IPS DF 19.7 (cell line): ENCODE data around the gene CA4.
"Not testable (repeated sequence)": the region's sequence is repeated elsewhere in the genome, so short reads cannot be mapped to it uniquely, and the experiment has no call there.

Experiments used
- DNase-seq: peaks from one replicate; pipeline ENCODE4 v3.0.0-alpha.2; 2013; ENCODE audit warnings: low read depth, low spot score

Gene CA4

DNA sequence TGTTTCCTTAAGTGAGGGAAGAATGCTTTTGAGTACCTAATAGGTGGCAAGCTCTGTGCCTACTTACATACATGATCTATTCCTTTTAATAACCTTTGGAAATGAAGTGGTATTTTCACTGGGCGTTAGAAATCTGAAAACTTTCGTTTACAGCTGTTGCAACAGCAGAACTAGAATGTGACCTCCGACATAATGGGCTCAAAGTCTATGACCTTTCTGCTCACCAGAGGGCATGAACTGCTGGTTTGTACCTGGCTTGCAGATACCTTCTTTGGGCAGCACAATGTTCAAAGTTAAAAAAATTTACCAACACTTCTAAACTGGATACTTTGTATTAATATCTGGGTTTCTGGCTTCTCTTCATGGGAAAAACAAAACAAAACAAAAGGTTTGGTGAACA lies 24.3 kb downstream of the CA4 start:
- no peak for DNase-seq

DNA sequence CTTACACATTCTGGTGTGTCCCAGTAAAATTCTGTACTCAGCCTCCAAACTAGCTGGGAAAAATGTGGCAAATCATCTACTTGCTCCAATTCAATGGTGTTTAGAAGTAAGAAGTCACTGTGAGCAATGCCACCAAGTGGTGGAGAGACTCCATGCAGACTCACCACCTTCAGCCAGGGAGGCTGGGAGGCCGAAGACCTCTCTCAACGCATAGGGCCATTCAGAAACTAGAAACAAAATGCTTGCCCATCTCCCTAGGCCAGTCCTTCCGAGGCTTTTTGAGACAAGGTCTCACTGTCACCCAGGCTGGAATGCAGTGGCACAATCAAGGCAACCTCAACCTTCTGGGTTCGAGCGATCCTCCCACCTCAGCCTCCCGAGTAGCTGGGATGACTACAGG lies 25.0 kb downstream of the CA4 start:
- not testable (repeated sequence) for DNase-seq

DNA sequence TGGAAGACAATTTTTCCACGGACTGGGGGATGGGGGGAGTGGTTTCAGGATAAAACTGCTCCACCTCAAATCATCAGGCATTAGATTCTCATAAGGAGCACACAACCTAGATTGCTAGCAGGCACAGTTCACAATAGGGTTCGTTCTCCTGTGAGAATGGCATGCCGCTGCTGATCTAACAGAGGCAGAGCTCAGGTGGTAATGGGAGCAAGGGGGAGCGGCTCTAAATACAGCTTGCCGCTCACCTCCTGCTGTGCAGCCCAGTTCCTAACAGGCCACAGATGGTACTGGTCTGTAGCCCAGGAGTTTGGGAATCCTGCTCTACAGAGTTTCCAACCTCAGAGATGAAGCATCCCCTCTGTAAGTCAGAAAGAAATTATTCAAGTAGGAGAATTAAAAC lies 27.0 kb downstream of the CA4 start:
- DNase-seq: not testable (repeated sequence)

DNA sequence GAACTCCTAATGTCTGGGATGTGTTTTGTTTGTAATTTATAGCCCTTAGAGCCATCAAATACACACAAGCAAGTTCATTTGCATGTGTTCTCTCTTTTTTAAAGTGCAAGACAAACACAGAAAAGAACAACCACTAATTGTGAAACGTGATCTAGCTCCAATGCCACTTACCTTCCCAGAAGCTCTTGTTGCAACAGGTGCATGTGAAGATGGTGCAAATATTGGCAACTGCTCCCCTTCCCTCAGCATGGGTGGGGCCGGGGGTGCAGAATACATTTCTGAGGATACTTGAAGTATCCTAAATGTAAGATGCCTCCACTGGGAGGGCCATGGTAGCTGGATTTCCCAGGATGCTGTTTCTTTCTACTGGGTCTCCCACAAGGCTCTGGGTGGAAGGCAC lies 28.4 kb downstream of the CA4 start:
- DNase-seq: not testable (repeated sequence)

DNA sequence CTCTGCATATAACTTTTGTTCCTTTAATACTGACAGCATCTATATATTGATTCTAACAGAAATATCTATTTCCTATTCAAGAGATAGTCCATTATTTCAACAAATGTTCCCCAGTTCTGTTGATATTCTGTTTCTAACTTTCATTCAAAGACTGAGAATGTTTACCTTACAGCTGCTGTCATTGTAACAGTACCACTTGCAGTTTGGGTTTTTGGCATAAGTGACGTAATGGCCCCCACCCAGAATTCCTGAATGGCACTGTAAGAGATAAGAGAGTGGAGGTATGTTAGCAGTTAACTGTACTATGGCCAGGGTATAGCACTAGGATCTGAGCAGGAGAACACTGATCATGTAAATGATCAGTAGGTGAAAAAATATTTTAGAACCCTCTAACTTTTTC lies 30.6 kb downstream of the CA4 start:
- DNase-seq: not testable (repeated sequence)

DNA sequence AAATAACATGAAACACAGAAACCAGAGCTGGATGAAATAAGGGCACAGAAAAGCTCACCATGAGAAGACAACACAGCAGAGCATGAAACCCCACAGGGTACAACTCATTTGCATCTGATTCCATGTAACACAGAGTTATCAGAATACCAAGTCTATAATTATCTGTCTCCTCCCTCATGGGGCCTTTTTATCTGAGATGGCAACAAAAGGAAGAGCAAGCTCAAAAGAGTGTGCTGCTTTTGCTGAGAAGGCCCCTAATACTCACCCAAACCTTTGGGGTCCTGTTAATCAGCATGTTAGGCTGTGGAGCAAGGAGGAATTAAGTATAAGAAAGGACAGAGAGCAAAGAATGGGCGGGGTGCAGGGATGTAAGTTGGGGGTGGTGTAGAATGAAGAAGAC lies 36.6 kb downstream of the CA4 start:
- DNase-seq: not testable (repeated sequence)

DNA sequence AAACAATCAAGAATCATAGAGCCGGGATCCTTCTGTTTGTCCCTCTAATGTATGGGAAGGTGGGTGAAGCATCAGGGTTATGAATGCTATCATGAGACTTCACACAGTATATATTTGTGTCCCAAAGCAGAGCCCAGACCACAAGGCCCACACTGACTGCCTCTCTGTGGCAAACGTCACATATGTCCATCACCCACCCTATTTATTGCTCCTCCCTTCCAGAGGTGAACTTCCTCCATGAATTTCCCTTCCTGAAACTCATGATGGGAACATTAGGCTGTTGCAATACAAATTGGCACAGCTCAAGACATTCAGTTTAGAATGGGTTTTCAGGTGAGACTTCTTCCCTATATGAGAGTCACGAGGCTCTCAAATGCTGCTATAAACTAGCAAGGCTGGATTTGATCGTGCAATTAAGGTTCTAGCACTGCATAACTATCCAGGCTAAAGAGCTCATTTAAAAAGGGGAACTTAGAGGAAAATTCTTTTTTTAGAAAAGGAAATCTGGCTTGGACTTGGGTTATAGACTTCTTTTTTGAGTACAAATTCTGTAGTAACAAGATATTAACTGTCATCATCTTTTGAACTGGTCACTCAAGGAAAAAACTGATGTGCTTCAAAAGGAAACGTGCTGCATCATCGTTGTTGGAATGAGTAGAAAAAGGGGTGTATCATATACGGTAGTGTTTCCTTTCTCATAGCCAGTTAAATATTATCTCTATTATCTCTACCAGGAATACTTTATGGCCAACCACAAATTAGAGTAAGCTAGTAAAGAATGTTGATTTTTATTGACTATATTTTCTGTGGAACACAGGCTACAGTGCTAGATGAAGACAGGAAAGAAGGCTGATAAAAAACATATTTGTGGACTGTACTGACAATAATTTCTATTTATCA lies 37.3 kb downstream of the CA4 start:
- not testable (repeated sequence) for DNase-seq

DNA sequence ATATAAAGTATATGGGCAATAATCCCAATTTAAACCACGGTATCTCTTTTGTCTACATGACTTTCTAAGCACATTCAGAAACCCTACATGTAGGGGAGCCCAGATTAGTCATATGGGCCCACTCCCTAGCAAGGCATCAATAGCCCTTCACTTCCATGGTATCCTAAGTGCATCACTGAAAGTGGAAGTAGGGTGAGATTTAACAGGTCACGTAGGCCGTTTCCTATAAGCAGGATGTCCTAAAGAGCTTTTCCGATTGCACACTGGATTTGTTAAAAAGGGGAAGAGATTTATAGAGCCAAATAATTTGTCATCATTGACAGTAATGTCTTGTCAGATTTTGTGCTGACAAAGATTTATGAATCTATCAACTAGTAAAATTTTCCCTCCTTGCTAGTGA lies 39.0 kb downstream of the CA4 start:
- no peak for DNase-seq

DNA sequence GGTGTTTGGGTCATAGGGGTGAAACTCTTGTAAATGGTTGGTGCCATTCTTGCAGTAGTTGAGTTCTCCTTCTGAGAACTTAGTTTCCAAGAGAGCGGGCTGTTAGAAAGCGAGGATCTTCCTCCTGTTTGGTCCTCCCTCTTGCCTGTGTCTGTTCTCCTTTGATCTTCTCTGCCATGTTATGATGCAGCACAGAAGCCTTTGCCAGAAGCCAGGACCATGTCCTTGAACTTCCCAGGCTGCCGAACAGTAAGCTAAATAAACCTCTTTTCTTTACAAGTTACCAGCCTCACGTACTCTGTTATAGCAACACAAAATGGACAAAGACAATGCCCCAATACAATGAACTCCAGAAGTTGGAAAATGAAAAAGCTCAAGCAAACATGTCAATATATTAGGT lies 40.3 kb downstream of the CA4 start:
- DNase-seq: not testable (repeated sequence)

DNA sequence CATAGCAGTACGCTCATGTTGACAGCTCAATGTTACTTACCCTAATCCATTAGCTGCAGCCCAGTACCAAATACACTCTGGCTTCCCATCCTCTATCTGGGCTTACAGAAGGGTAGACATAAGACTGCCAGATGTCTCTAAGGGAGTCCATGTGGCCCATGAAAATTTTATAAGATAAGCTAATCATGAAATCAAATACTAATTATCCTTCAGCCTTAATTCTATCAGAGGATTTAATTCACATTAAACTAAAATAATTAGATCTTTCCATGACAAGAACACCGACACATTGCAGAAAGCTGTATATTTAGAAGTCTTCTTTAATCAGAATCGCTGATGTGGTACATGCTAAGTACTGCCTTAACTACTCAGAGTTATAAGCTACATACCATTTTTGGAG lies 43.3 kb downstream of the CA4 start:
- DNase-seq: not testable (repeated sequence)

DNA sequence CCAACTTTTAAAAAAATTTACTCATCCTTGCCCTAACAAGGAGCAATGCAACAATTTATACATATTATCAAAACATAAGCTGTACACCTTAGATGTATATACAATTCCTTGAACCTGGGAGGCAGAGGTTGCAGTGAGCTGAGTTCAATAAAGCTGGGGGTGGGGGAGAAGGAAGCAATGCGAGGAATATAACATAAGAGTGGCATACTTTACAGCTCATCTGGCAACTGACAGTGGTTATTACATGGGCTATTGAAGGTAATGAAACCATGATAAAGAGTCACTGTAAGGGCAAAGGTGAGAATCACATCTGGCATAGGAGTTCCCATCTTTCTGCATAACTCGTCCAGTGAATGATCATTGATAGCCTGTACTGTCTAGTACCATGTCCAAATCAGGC lies 43.7 kb downstream of the CA4 start:
- no peak for DNase-seq

DNA sequence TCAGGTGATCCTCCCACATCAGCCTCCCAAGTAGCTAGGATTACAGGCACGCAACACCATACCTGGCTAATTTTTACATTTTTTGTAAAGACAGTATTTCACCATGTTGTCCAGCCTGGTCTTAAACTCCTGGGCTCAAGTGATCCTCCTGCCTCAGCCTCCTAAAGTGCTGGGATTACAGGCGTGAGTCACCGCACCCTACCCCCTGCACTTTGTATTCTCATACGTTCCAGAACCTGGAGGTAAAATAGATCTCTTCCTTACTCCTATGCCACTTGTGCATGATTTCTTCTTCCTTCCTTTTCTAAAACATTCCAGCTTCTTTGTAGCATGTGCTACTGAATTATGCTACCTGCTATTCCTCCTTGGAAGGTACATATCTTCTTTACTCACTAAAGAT lies 44.4 kb downstream of the CA4 start:
- DNase-seq: not testable (repeated sequence)

DNA sequence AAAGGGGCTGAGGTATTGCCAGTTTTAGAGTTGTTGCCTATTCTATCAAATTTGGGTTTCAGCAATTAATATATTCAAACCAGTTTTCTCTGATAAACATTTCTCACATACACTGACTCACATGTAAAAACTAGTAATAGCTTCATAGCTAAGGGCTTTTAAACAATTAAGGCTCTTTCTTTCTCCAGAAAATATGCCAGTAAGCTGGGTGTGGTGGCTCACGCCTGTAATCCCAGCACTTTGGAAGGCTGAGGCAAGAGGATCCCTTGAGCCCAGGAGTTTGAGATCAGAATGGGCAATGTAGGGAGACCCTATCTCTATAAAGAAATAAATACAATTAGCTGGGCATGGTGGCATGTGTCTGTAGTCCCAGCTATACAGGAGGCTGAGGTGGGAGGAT lies 48.9 kb downstream of the CA4 start:
- DNase-seq: not testable (repeated sequence)

DNA sequence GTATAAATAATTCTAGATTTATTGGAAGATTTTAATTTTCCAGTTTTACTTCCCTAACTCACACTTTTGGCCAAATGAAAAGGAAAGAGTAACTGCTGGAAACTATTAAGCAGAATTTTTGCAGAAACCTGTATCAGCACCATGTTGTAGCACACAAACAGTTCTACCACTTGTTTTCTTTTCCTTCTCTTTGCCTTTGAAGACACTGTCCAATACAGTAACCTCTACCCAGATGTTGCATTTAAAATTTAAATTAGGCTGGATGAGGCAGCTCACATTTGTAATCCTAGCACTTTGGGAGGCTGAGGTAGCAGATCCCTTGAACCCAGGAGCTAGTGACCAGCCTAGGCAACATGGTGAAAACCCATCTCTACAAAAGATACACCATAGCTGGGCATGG lies 56.0 kb downstream of the CA4 start:
- not testable (repeated sequence) for DNase-seq

DNA sequence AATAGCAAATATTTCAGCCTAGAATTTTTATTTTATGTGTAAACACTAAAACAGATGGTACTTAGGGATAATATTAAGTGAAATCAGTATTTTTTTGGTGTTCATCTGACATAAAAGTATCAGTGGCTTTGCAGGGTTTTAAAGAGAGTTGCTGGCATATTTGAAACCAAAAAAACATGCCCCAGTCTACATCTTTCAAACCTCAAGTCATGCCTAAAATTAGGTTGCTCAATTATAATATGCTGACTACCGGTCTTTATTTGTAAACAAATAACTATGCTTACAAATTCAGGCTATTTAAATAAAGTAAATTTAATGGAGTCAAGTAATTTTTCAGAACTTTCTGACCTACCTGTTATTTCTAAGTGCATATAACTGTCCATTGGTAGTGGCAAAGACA lies 58.5 kb downstream of the CA4 start:
- not testable (repeated sequence) for DNase-seq
